ENCODE results near the gene RBM33.

Gene RBM33

DNA sequence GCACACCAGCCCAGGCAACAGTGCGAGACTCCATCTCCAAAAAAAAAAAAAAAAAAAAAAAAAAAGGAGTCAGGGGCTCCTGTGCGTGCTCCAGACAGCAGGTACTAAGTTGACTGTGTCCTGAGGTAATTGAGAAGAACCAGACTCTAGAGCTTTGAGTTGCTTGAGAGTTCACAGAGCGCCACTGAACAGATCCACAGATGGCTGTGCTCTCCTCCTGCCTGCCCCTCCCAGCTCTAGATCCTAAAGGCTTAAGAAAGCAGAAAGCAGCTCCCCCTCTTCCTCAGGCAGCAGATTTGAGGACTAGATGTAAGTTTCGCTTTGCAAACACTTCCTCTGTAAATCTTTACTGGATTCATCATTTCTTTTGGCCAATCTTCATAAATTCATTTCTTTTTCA lies 129.1 kb downstream of the RBM33 start:
- DNase-seq (ENCODE audit: low read depth in 2 of 2), result no peak

DNA sequence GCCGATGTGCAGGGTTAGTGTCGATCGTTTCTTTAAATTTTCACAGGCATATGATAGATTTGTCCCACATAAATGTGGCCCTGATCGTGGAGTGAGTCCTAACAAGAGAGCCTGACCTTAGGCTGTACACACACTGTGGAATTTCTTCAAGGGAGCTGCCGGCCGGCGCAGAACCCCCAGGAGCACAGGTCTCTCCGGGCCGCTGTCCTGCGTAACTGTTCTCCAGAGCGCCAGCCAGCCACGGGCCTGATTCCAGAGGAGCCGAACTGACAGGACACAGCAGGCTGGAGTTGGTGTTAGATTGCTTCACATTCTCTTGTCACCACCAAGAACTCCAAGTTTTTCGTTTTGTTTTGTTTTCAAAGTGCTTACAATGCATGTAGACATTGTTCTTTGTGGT lies 130.5 kb downstream of the RBM33 start:
- no peak for DNase-seq (ENCODE audit: low read depth in 2 of 2)

DNA sequence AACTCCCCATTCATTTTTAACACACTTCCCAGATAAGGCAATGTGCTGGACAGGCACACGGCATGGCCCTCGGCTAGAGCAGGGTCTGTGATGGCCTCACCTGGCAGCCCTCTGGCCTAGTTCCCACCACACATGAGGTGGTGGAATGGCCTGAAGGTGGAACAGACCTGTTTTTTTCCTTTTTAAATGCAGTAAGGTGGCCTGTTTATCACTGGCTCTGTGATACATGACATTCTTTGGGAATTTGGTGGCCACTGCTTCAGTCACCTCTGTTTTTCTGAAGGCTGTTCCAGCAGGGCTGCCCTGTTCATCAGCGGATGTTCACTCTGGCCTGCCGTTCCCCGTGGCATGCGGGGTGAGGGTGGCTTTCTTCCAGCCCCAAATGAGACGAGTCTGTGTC lies 131.2 kb downstream of the RBM33 start:
- DNase-seq (ENCODE audit: low read depth in 2 of 2), result no peak

DNA sequence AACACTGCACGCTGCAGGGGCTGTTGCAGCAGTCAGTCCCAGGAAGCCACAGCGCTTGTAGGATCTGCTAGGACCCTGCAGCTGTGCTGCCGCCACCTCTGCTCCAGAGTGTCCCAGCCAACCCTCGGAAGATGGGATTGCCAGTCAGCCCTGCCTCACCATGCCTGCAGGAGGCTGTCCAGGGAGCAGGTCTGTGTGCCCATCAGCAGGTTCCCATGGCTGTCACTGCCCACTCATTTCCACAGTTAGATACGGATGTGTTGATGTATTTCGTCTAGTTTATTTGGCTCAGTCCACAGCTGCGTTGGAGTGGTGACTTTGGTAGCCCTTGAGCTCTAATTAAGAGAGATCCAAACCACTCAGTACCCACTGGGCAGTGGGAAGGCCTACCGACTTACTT lies 132.1 kb downstream of the RBM33 start:
- no peak for DNase-seq (ENCODE audit: low read depth in 2 of 2)

DNA sequence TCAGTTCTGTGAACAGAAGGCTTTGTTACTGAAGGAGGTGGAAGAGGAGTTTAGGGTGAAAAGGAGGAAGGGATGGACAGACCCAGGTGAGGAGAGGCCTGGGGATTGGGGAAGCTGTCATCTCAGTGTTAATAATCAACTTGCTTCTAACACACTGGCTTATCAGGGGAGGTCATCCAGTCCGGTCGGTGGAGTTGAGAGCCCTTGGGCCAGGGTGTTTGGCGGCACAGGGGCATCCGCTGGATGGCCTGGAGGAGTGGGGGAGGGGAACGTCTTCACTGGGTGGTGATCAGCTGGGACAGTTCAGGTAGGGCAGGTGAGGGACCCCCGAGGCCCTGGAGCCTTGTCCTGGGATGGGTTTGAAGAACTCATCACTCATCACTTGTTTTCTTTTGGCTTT lies 133.9 kb downstream of the RBM33 start:
- DNase-seq (ENCODE audit: low read depth in 2 of 2), result no peak

DNA sequence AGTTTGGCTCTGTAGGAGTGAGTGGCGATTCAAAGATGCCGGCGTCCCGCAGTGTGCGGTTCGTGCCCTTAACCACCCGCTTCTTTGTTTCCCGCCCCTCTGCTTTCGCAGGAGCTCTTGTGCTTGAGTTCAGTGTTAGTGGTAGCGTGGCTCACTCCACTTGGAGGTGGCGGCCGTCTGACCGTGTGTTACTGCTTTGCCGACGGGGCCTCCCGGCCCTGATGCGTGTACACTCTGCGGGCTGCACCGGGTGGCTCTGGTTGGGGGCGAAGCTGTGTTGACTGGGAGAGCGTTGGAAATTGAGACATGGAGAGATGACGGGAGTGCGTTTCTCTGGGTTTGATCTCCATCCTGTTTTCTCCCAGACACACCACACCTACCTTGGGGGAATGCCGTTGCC lies 136.4 kb downstream of the RBM33 start:
- no peak for DNase-seq (ENCODE audit: low read depth in 2 of 2)

DNA sequence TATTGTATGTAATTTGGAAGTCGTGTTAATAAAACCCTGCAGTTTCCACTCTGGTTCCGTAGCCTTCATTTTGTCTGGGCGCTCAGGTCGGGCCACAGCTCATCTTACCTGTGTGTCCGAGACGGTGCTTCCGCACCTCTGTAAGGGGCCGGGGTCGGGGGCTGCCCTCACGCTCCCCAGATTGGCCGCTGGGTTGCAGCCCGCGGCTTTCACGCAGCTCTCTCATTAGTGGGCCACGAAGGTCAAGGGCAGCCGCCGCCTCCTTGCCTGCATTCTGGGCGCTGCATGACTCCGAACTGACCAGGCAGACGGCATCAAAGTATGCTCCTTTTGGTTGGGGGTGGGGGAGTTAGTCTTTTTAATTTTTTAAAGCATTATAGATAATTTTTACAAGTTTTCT lies 137.0 kb downstream of the RBM33 start:
- DNase-seq (ENCODE audit: low read depth in 2 of 2), result no peak

DNA sequence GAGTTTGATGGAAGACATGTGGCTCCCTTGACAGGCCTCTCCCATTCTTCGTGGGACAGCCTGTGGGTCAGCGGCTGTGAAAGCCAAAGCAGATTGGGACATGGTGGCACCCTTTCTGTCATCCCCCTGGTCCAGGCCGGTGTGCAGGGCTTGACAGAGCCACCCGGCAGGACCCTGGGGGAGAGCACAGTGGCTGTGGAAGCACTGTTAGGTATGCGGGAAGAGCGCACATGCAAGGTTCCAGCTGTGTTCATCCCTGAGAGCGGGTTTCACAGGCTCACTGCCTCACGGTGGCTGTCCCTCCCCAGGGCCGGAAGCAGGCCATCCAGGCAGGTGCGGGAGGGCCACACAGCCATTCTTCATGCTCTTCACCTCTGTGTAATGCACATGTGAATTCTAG lies 138.0 kb downstream of the RBM33 start:
- DNase-seq (ENCODE audit: low read depth in 2 of 2), result no peak

DNA sequence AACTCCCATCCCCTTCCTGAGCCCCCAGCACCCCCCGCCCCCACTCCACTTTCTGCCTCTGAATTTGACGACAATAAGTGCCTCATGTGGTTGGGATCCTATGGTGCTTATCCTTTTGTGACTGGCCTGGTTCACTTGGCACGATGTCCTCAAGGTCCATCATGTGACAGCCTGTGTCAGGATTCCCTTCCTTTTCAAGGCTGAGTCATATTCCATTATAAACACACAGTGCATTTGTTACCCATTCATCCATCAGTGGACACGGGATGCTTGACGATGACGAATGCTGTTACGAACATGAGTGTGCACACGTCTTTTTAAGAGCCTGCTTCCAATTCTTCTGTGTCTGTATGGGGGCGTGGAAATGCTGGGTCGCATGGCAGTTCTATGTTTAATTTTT lies 141.1 kb downstream of the RBM33 start:
- DNase-seq (ENCODE audit: low read depth in 2 of 2), result no peak

DNA sequence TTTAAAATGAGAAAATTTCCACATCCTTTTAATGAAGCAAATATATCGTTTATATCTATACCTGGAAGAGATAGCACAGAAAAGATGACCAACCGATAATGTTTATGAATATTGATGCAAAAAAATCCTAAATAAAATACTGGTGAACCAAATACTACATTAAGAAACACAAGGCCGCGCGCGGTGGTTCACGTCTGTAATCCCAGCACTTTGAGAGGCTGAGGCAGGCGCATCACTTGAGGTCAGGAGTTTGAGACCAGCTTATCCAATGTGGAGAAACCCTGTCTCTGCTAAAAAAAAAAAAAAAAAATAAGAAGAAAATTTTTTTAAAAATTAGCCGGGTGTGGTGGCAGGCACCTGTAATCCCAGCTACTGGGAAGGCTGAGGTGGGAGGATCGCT lies 142.0 kb downstream of the RBM33 start:
- no peak for DNase-seq (ENCODE audit: low read depth in 2 of 2)

DNA sequence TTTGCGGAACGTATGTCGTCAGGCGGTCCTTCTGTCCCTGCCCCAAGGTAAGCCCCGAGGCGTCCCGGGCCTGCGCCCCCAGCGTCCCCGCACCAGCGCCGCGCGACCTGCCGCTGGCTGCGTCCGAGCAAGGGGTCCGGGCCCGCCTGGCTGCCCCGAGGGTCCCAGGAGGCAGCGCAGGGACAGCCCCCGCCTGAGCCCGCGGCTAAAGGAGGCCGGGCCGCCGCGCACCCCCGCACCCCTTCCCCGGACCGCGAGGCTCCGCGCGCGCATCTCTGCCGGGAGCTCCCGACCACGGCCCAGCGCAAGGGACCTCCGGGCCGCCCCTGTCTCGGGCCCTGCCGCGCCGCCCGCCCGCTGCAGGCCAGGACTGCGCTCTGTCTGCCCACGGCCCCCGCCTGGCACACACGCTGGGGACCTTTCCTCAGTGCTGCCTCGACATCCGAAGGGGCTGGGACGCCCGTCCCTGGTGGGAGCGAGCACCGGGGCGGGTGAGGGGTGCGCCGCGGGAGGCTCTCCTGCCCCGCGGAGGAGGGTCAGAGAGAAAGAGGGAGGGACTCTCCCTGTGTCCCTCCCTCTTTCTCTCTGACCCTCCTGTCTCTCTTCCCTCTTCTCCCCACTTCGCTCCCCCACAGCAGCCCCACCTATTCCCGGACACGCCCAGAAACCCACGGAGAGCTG lies 142.8 kb downstream of the RBM33 start:
- DNase-seq (ENCODE audit: low read depth in 2 of 2), result no peak

DNA sequence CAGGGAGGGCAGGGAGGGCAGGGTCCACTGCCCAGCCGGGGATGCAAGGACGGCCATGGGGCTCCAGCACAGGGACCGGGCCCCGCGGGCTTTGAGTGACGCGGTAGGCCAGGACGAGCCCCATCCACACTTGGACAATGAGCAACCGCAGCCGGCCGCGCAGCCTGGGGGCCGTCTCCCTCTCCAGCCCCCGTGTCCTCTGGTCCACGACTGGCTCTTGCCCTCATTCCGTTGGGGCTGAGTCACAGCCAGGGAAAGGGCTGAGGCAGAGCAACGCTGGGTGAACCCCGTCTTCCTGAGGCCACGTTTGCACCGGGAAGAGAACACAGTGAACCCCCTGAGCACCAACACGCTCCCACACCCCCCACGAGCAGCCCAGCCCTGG lies 144.1 kb downstream of the RBM33 start:
- DNase-seq (ENCODE audit: low read depth in 2 of 2), result no peak

DNA sequence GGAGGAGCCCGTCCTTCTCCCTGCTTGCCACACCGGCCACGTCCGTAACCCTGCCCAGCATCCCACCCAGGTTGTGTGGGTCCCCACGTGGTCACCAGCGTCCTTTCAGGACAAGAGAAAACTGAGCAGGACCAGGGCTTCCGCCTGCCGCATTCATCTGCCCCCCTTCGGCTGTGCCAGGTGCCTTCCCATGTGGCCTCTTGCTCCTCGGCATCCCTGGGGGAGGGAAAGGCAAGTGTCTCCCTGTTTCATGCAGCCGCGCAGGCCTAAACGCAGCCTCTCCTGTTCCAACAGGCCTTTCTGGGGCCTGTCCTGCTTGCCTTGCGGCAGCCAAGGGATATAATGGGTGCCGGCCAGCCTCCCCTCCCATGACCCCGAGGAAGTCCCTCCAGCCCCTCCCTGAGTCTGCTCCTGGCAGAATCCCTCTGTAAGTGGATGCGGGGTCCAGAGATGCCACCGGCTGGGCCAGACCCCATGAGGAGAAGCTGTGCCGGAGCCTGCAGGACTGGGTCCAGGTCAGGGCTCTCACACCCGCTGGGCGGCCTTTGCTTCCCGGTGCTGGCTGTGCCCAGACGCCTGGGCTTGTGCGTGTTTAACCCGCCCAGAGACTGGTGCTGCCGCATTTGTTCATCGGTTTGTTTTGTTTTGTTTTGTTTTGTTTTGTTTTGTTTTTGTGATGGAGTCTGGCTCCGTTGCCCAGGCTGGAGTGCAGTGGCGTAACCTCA lies 144.7 kb downstream of the RBM33 start:
- no peak for DNase-seq (ENCODE audit: low read depth in 2 of 2)

DNA sequence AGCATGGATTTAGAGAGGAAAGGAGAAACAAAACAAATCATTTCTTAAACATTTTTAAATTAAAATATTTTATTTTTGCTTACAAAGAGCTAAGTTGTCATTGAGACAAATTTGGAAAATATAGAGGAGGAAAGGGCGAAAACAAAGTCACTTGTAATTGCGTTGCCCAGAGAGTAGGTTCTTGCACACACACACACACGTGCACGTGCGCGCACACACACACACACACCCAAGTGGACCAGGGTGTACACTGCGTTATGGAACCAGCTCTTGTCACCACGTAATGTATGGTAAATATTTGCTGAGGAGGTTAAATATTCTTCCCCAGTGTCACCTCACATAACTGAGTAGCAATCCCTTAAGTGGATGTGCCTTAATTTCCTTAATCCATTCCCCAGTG lies 146.2 kb downstream of the RBM33 start:
- no peak for DNase-seq (ENCODE audit: low read depth in 2 of 2)

DNA sequence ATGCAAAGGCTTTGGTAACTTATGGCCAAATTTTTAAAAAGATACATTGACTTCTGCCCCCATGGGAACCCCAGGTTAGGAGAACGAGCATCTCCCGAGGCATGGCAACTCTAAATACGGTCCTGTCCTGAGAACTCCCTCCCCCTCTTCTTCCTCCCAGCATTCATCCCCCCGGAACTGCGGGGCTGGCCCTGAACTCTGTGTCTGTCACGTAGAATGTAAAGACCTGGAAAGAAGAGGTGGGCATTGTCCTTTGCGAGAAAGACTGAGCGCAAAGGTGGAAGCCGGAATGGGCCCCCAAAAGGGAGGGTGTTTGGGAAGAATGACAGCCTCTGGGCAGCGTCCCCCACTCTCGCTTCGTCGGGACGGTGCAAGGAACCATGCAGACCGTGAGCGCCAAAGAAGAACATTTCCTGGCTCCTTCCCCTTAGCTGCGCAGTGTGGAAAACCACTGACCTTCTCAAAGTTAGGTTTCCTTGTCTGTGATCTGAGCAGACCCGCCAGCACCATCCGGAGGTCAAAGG lies 146.8 kb downstream of the RBM33 start:
- no peak for DNase-seq (ENCODE audit: low read depth in 2 of 2)

DNA sequence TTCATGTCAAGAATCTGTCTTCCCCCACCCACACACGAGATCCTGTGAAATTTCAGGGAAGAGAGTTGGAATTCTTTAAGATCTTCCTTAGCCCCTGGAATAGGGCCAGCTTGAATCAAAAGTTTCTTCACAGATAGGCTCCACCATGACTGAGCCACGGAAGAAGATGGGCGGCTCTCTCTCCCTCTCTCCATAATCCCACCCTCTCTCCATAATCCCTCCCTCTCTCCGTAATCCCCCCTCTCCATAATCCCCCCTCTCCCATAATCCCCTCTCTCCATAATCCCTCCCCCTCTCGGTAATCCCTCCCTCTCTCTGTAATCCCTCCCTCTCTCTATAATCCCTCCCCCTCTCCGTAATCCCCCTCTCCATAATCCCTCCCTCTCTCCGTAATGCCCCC lies 147.4 kb downstream of the RBM33 start:
- no peak for DNase-seq (ENCODE audit: low read depth in 2 of 2)

DNA sequence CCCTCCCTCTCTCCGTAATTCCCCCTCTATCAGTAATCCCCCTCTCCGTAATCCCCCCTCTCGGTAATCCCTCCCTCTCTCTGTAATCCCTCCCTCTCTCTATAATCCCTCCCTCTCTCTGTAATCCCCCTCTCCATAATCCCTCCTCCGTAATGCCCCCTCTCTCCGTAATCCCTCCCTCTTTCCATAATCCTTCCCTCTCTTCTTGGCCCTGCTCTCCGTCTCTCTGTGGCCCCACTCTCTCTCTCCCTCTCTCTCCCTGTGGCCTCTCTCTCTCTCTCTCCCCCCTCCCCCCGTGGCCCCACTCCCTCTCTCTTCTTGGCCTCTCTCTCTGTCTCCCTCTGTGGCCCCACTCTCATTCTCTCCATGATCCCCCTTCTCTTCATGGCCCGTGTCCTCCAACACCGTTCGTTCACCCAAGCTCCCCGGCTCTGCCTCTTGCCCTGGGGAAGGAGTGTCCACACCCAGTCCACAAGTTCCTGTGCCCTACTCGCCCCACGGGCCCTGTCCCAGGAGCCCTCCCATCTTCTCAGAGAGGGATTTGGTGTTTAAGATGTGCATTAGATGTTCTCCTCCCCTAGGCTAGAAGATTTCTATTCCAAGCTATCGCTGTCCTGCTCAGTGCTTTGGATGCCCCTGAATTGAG lies 148.0 kb downstream of the RBM33 start:
- DNase-seq (ENCODE audit: low read depth in 2 of 2), result no peak

DNA sequence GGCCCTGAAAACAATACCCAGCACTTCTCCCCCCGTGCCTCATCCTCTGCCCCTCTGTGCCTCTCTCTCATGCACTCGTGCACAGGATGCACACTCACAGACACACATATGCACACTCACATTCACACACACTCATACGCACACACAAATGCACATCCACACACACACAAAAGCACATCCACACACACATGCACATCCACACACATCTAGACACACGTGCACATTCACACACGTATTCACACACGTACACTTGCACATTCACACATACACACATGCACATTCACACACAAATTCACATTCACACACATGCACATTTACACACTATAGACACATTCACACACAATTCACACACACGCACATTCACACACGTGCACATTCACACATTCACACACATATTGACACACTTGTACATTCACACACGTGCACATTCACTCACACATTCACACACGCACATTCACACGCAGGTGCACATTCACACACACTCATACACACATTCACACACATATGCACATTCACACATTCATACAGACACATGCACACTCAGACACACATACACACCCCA lies 148.6 kb downstream of the RBM33 start:
- no peak for DNase-seq (ENCODE audit: low read depth in 2 of 2)

DNA sequence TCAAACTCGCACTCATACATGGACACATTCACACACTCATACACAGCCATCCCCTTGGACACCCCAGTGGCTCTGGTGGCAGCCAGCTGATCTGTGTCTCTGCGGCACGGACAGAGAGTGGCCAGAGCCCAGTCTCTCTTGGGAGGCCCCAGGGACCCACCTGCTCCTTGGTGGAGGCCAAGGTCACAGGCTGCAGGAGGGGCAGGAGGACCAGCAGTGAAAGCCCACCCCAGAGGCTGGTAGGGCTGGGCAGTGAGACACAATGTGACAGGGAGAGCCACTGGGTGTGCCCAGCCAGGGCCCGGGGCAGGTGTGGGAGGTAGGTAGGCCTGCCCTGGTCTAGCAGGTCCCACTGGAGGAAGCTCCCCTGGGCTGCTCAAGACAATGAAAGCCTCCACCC lies 149.3 kb downstream of the RBM33 start:
- no peak for DNase-seq (ENCODE audit: low read depth in 2 of 2)

DNA sequence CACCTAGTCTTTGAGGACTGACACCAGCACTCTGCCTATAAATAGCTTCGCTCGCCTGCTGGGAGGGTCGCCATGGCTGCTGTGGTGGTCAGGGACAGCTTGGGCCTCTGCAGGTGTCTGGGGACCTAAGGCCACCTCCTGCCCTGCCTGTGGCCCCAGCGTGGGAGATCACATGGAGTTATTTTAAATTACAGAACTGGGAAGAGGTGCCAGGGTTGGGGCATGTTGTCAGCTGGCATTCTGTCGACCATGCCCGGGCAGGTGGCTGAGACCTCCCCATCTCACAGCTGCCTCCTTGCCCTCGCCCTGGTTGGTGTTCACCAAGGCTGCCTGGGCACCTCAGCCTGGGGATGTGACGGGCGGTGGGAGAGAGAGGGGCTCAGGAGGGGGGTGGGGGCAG lies 149.7 kb downstream of the RBM33 start:
- no peak for DNase-seq (ENCODE audit: low read depth in 2 of 2)

DNA sequence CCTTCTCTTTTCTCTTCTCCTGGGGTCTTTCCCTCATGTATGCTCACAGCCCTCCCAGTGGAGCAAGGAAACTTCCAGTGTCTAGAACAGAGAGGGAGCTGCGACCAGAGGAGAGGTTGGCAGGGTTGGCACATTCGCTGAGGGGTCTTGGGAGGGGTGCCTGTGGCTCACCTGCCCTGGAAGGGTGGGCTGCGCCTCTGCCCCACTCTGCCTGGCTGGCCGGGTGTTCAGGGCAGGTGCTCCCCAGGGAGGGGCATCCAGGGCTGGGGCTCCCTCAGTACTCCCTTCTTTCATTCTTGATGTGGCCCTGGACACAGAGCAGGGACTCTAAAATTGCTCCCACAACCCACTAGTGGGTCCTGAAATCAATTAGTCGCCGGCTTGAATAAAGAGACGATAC lies 150.9 kb downstream of the RBM33 start:
- DNase-seq (ENCODE audit: low read depth in 2 of 2), result no peak

DNA sequence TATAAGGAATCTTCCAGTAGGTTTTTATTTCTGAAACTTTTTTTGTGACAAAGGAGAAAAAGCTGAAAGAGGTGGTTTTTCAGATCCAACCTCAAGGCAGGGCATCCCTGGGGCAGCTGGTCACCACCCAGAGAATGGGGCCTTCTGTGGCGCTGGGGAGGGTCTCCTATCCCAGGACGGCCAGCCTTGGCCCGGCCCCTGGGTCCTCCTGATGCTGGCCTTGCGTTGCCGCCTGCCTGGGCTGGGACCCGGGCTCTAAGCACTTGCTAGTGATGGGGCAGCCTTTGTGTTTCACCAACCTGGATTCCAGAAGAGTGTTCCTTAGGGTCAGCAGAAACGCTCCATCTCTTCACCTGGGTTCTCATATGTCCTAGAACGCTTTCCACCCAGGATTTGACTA lies 151.5 kb downstream of the RBM33 start:
- no peak for DNase-seq (ENCODE audit: low read depth in 2 of 2)
